B cell (primary cell): ENCODE results near the gene YBEY. TPM values are rescaled to one million over a fixed set of nuclear protein-coding genes. Genes with fewer than 3 reads are reported as not detected.
"Not testable (repeated sequence)": the region's sequence is repeated elsewhere in the genome, so short reads cannot be mapped to it uniquely, and the experiment has no call there.

Experiments used
- ATAC-seq: fragments of 200-7000 bp; cut with Tn5 transposase; one replicate; pipeline ENCODE4 v1.10.0; 2021; ENCODE audit warnings: low read depth, mild to moderate bottlenecking, moderate number of reproducible peaks, moderate library complexity
- CTCF ChIA-PET: fragments of 350-600 bp; sonication (Branson Sonifier 250); formaldehyde crosslinking; loops from one replicate; lab custom pipeline; 2021; ENCODE audit warnings: antibody characterized with exemption, inconsistent platforms; lab: Charles Lee
- POLR2A ChIA-PET: fragments of 350-600 bp; sonication (Branson Sonifier 250); formaldehyde crosslinking; loops from one replicate; lab custom pipeline; 2021; ENCODE audit warnings: antibody characterized with exemption; lab: Charles Lee
- DNase-seq: peaks from one replicate; pipeline ENCODE4 v3.0.0; 2013
- H2AFZ ChIP-seq: 2 replicates; pipeline ENCODE4 v1.6.1; 2012; ENCODE audit warnings: mild to moderate bottlenecking, low read depth, low read length; ENCODE audit not compliant: insufficient read depth, poor library complexity, severe bottlenecking
- H3K27ac ChIP-seq, 2 donors: 1 replicate in 1 of 2; 2 replicates in 1 of 2; pipeline ENCODE4 v1.5.1; 2012 to 2013; ENCODE audit warnings: low read length in 2 of 2, mild to moderate bottlenecking in 2 of 2, moderate library complexity in 1 of 2
- H3K27me3 ChIP-seq, 4 experiments: fragments of 200-600 bp in 1 of 4; sonication (generic) in 1 of 4; replicated peaks in 1 of 4; 1 replicate in 2 of 4; 2 replicates in 2 of 4; pipeline versions ENCODE4 v1.6.1 to v1.7.0; 2013 to 2016; ENCODE audit warnings: low read length in 3 of 4, mild to moderate bottlenecking in 2 of 4, mixed read lengths in 1 of 4, moderate library complexity in 1 of 4; ENCODE audit not compliant: insufficient read depth in 4 of 4, control insufficient read depth in 3 of 4; ENCODE audit errors: control extremely low read depth in 1 of 4
- H3K36me3 ChIP-seq, 2 experiments: replicated peaks in 1 of 2; 1 replicate in 1 of 2; 2 replicates in 1 of 2; pipeline versions ENCODE4 v1.6.1 to v1.7.1; 2013; ENCODE audit warnings: low read length in 1 of 2; ENCODE audit not compliant: insufficient read depth in 2 of 2, control insufficient read depth in 1 of 2; ENCODE audit errors: control extremely low read depth in 1 of 2, extremely low read depth in 1 of 2
- H3K4me1 ChIP-seq, 2 donors: fragments of 200-600 bp in 1 of 2; sonication (generic) in 1 of 2; 1 replicate in 1 of 2; 2 replicates in 1 of 2; pipeline versions ENCODE4 v1.5.1 to v1.6.1; 2013 to 2017; ENCODE audit warnings: low read length in 2 of 2; ENCODE audit not compliant: control insufficient read depth in 2 of 2, insufficient read depth in 2 of 2
- H3K4me2 ChIP-seq: replicated peaks from 2 replicates; pipeline ENCODE3; 2012; ENCODE audit warnings: mild to moderate bottlenecking, low read depth, low read length; ENCODE audit not compliant: poor library complexity, severe bottlenecking
- H3K4me3 ChIP-seq, 5 experiments: fragments of 200-600 bp in 1 of 5; sonication (generic) in 1 of 5; 1 replicate in 3 of 5; 2 replicates in 2 of 5; pipeline versions ENCODE4 v1.5.1 to v1.7.0; 2011 to 2016; ENCODE audit warnings: low read length in 4 of 5, mild to moderate bottlenecking in 4 of 5, low read depth in 2 of 5, control low read depth in 1 of 5, moderate library complexity in 1 of 5; ENCODE audit not compliant: insufficient read depth in 1 of 5; ENCODE audit errors: control extremely low read depth in 1 of 5, extremely low read depth in 1 of 5
- H3K79me2 ChIP-seq: fragments of 200-600 bp; sonication (generic); one replicate; pipeline ENCODE4 v1.6.0; 2016; ENCODE audit warnings: low read length; ENCODE audit not compliant: control insufficient read depth, insufficient read depth
- H3K9ac ChIP-seq: fragments of 200-600 bp; sonication (generic); 2 replicates; pipeline ENCODE4 v1.6.1; 2017; ENCODE audit warnings: mild to moderate bottlenecking, low read length, moderate library complexity
- H3K9me3 ChIP-seq, 3 donors: one replicate each; pipeline versions ENCODE4 v1.6.1 to v1.7.1; 2013; ENCODE audit warnings: low read length in 2 of 3; ENCODE audit not compliant: control insufficient read depth in 2 of 3, insufficient read depth in 1 of 3; ENCODE audit errors: control extremely low read depth in 1 of 3
- H4K20me1 ChIP-seq: 2 replicates; pipeline ENCODE4 v1.6.0; 2012; ENCODE audit warnings: mild to moderate bottlenecking, low read length; ENCODE audit not compliant: insufficient read depth, control insufficient read depth, poor library complexity, severe bottlenecking
- H3K27ac Mint-ChIP-seq: one replicate; pipeline ENCODE4 v1.8.0; 2021; ENCODE audit warnings: mixed read lengths
- H3K27me3 Mint-ChIP-seq: one replicate; pipeline ENCODE4 v1.8.0; 2021; ENCODE audit warnings: mixed read lengths
- H3K4me1 Mint-ChIP-seq: one replicate; pipeline ENCODE4 v1.8.0; 2021; ENCODE audit warnings: mixed read lengths
- H3K4me3 Mint-ChIP-seq: one replicate; pipeline ENCODE4 v1.8.0; 2021; ENCODE audit warnings: mixed read lengths
- H3K9me3 Mint-ChIP-seq: one replicate; pipeline ENCODE4 v1.8.0; 2022; ENCODE audit warnings: mixed read lengths; ENCODE audit not compliant: insufficient read depth
- WGBS: methylation state at CpG from one replicate; pipeline ENCODE4 v1.1.5; 2013; ENCODE audit warnings: missing lambda C conversion rate; ENCODE audit not compliant: insufficient coverage; 5-methylcytosine and 5-hydroxymethylcytosine counted together
- intact Hi-C: fragments of 100-400 bp; cut with micrococcal nuclease; formaldehyde crosslinking; loops from one replicate; pipeline ENCODE4 v1.10.0; 2022
- polyA plus RNA-seq: library from polyadenylated mRNA; depleted of rRNA; stranded (reverse); fragments of >200 nt; gene quantifications from 2 replicates; pipeline ENCODE4 v1.2.3, GENCODE V29; 2012
- total RNA-seq, 2 donors: library from RNA; stranded (reverse); fragments of 120-200 nt in 1 of 2; gene quantifications; 1 replicate in 1 of 2; 2 replicates in 1 of 2; pipeline versions ENCODE4 v1.2.3 to v1.2.4, GENCODE V29; 2013 to 2022
- TF ChIP-seq, protein P1 (sequence below): fragments of 200-600 bp; IDR thresholded peaks from one replicate; pipeline ENCODE4 v1.8.0; 2022; ENCODE audit warnings: antibody characterized with exemption, mild to moderate bottlenecking

The YBEY gene
- total and polyA plus RNA-seq, 2 donors (not counting 1 experiment from before 2014, with no cell fraction given), result 15.0 to 21.6 TPM

DNA sequence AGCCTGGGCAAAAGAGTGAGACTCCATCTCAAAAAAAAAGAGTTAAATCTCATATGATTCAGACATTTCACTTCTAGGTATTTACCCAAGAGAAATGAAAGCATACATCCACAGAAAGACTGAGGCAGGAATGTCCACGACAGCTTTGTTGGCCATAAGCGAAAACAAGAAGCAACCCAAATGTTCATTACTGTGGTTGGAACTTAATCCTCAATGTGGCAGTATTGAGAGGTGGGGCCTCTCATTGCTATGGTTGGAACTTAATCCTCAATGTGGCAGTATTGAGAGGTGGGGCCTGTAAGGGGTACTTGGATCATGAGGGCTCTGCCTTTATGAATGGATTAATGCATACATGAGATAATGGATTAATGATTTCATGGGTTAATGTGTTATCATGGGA is 22.3 kb downstream of the YBEY start:
- H3K4me3 ChIP-seq, result no peak overlapping the region
- ChIA-PET CTCF (interaction anchor here (0.5 kb wide), 1 partner anchor 30 kb away, joined by 3 read pairs; no protein-coding TSS in a partner anchor), POLR2A (no interaction called here)
- no peak overlapping the region for H3K4me3 Mint-ChIP-seq
- 100% methylated on average over 2 of the region's 2 CpGs for WGBS
- H3K4me2 ChIP-seq, result no peak overlapping the region
- H2AFZ ChIP-seq, result no peak overlapping the region
- ATAC-seq (no peak), DNase-seq (no peak)
- no peaks in the 10 kb centered on the region for H3K9me3 ChIP-seq
- intact Hi-C loops, result no loop called here
- no peak overlapping the region for H3K27ac ChIP-seq
- no peaks in the 10 kb centered on the region for H3K27me3 Mint-ChIP-seq
- peaks cover 3 to 5% of the 10 kb centered on the region in 2 experiments for H3K36me3 ChIP-seq
- TF ChIP-seq, protein P1, sequence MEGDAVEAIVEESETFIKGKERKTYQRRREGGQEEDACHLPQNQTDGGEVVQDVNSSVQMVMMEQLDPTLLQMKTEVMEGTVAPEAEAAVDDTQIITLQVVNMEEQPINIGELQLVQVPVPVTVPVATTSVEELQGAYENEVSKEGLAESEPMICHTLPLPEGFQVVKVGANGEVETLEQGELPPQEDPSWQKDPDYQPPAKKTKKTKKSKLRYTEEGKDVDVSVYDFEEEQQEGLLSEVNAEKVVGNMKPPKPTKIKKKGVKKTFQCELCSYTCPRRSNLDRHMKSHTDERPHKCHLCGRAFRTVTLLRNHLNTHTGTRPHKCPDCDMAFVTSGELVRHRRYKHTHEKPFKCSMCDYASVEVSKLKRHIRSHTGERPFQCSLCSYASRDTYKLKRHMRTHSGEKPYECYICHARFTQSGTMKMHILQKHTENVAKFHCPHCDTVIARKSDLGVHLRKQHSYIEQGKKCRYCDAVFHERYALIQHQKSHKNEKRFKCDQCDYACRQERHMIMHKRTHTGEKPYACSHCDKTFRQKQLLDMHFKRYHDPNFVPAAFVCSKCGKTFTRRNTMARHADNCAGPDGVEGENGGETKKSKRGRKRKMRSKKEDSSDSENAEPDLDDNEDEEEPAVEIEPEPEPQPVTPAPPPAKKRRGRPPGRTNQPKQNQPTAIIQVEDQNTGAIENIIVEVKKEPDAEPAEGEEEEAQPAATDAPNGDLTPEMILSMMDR, result no peak
- H3K27me3 ChIP-seq, result no peaks in the 10 kb centered on the region
- no peaks in the 10 kb centered on the region for H3K9me3 Mint-ChIP-seq
- H3K9ac ChIP-seq, result no peak overlapping the region
- H3K27ac Mint-ChIP-seq, result no peak overlapping the region
- H3K79me2 ChIP-seq, result no peaks in the 10 kb centered on the region
- H3K4me1 Mint-ChIP-seq, result no peaks in the 10 kb centered on the region
- no peaks in the 10 kb centered on the region for H3K4me1 ChIP-seq
- H4K20me1 ChIP-seq, result no peaks in the 10 kb centered on the region

DNA sequence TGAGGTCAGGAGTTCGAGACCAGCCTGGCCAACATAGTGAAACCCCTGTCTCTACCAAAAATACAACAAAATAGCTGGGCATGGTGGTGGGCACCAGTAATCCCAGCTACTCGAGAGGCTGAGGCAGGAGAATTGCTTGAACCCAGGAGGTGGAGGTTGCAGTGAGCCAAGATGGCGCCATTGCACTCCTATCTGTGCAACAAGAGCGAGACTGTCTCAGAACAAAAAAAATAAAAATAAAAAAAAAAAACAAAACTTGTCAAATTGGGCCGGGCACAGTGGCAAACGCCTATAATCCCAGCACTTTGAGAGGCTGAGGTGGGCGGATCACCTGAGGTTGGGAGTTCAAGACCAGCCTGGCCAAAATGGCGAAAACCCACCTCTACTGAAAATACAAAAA is 24.1 kb downstream of the YBEY start:
- CTCF ChIA-PET, result not testable (repeated sequence)

More for the DNA sequence above, 24.1 kb downstream of the YBEY start:
- H3K9ac ChIP-seq, H3K9me3 ChIP-seq, H3K4me1 Mint-ChIP-seq, POLR2A ChIA-PET, H3K4me2 ChIP-seq, H3K27me3 ChIP-seq, H2AFZ ChIP-seq, intact Hi-C loops, H3K79me2 ChIP-seq, H3K27ac ChIP-seq, H3K36me3 ChIP-seq, H3K27me3 Mint-ChIP-seq, ATAC-seq, H4K20me1 ChIP-seq, H3K9me3 Mint-ChIP-seq, H3K27ac Mint-ChIP-seq, DNase-seq, H3K4me3 ChIP-seq, H3K4me1 ChIP-seq, H3K4me3 Mint-ChIP-seq: not testable (repeated sequence)
- WGBS, result 100% methylated on average over 4 of the region's 8 CpGs
